HG02678 (cell line): ENCODE results near the gene SLCO4C1.

Experiments used
- ATAC-seq: cut with Tn5 transposase; IDR thresholded peaks from one replicate; pipeline ENCODE4 v1.9.1; 2021; ENCODE audit warnings: mild to moderate bottlenecking, moderate library complexity; ENCODE audit not compliant: unreplicated experiment

Gene SLCO4C1

DNA sequence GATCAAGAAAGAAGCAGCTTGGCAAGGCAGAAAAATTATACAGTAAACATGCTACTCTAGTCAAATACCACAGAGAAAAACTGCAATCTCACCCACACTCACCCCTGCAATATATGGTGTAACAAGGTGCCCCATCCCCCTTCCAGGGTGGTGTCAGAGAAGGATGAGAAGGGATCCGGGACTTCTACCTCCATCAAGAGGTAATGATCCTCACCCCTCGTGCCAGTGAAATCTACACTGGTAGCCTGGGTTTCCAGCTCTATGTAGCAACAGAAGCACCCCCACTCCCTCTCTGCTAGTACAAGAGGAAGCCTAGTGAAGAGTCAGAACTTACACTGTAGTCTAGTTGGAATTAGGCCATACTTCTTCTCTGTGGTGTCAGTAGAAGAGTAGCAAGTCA, 18.9 kb downstream of the SLCO4C1 start:
- ATAC-seq: no peak

DNA sequence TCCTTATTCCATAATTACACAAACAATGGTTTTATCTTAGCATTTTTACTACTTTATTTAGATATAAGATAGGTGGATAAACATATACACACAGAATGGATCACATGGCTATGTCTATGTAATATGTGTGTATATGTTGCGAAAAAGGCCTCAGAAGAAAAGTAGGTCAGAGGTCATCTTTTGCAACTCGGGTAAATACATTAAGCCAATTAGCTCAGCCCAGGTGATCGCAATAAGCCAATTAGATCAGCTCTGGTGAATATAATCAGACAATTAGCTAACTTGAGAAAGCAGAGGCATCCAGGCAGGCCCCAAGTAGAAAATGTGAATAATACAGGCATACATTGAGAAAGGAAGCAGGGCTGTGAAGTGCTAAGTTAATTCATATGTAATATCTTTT, 24.3 kb downstream of the SLCO4C1 start:
- no peak for ATAC-seq

DNA sequence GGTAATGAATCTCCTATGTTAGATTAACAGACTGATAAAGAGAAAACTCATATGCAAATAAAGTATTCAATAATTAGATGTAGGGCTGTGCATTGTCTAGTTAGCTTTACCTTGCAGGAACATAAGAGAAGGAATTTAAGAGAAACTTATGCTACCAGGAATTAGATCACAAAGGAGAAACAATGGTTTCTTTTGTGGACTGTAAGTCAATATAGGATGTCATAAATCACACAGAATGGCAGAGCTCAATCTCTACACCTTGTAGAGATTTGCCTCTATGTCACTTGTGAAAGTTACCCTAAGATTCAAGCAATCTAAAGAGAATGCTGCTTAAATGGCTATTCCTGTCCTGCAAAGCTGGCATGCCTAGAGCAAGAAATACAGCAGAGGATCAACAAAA, 26.0 kb downstream of the SLCO4C1 start:
- no peak for ATAC-seq

DNA sequence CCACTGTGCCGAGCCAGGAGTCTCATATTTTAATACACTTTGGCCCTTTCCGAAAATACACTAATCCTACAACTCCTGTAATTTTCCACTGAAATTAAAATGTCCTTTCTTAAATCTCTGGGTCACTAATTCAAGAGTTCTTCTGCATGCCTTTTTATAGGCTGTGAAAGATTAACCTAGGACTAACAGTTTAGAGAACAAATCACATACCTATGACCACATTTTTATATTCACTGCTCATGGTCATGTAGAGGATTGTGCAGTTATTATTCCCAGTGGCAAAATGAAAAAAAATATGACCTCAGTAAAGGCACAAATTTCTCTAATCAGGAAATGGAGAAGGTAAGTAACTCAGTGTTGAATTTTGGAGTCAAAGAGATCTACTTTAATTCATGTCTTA, 33.4 kb downstream of the SLCO4C1 start:
- ATAC-seq: no peak

DNA sequence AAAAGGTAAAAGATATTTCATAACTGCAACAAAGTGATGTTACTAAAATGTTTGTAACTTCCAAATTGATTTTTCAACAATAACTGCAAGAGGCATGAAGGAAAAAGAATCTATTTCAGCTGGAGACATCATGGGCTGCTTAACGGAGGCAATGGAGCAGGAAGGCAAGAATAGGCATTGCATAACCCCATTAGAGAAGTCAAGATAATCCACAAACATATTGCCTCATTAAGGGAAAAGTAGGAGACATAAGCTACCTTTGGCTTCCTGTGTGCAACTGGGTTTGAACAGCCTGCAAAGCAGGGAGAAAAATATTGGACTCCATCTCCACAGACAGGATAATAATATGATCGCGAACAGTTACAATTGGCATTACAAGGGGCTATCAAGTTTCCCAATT, 46.7 kb downstream of the SLCO4C1 start:
- no peak for ATAC-seq

DNA sequence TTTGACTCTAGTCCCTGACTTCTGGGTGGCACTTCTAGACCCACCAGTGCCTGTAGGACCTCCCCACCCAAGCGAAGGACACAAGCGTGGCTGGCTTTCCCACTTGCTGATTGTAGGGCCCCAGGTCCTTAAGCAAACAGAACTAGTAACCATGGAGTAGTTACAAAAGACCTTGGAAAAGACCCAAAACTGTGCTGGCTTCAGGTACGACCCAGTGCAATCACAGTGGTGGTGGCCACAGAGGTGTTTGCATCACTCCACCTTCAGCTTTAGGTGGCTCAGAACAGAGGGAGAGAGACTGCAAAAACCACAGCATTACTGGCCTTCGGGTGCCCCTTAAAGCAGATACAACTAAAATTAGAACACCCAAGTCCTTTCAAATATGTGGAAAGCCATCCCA, 52.9 kb downstream of the SLCO4C1 start:
- no peak for ATAC-seq

DNA sequence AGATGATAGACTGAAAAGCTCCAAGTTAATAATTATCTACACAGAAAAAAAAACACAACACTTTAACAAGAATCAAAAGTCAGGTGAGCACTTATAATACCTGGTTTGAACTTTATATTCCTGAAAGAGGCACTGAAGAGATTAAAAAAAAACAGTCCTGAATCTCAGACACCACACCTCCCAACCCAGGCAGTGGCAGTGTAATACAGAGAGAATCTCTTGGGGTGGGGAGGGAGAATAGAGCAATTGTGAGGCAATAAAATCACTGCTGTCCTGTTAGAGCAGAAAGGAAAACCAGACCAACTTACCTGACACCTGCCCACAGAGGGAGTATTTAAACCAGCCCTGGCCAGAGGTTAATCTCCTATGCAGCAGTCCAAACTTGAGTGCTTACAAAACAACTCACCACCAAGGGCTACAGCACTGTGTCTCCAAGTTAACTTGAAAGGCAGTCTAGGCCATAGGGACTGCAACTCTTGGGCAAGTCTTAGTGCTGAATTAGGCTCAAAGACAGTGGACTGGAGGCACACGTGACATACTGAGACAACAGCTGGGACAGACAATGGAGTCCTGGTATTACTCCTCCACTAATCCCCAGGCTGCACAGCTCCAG, 54.2 kb downstream of the SLCO4C1 start:
- ATAC-seq: no peak

DNA sequence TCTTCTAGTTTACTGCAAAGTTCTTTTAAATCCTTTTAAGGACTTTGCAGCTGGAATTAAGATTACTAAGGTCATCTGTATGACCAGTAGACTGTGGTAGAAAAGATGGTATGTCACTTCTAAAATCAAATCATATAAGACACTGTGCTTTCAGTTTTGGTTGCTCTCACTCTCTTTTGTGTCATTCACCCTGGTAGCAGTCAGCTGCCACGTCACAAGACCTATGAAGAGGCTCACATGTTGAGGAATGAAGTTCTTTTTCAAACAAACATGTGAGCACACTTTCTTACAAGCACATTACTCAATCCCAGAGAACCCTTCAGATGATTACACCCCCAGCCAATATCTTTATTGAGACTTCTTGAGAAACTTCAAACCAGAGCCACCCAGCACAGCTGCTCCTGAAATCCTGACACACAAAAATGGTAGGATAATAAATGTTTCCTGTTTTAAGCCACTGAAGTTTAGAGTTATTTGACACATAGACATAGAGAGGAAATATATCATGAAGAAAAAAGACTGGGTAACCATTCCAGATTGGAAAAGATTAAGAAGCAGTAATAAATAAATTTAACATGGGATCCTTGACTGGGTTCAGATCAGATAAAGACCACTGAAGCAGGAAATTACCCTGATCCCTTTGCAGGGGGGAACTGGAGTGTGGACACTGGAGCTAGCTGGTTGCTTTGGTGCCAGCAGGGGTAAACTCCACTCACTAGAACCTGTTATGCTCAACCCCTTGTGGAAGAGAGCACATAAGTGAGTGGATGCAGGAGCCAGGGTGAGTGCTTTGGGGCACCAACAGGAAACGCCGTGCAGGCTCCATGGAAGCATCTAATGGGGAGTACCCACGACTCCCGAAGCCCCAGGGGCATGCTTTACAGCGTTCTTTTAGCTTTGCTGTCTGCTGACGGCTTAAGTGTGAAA, 64.1 kb downstream of the SLCO4C1 start:
- ATAC-seq: peak; percentile 75

DNA sequence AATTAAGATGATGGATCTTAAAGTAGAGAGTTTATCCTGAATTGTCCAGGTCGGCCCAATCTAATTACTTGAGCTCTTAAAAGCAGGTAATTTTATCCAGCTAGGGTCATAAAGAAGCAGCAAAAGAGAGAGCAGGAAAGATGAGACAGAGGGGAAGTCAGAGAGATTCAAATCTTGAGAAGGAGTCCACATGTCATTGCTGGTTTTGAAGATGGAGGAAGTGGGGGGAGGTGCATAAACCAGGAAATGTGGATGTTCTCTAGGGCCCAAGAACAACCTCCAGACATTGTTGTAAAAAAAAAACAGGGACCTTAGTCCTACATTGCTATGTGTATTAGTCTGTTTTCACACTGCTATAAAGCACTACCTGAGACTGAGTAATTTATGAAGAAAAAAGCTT, 66.4 kb downstream of the SLCO4C1 start:
- no peak for ATAC-seq

DNA sequence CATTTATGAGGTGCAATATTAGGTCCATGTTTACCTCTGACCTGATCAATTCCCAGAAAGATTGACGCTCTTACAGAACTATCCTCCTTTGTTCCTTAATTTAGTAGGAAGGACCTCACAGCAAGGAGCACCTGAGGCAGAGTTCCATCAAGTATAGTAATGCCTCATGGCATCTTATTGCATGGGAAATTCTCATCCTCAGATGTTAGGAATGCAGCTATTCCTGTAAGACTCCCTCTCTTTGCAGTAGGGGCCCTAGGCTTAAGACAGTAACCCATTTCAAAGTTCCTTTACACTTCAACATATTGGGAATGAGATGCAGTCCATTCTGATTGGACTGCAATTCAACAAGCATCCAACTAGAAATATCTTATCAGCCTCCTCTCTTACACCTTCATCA, 69.8 kb downstream of the SLCO4C1 start:
- ATAC-seq: no peak

DNA sequence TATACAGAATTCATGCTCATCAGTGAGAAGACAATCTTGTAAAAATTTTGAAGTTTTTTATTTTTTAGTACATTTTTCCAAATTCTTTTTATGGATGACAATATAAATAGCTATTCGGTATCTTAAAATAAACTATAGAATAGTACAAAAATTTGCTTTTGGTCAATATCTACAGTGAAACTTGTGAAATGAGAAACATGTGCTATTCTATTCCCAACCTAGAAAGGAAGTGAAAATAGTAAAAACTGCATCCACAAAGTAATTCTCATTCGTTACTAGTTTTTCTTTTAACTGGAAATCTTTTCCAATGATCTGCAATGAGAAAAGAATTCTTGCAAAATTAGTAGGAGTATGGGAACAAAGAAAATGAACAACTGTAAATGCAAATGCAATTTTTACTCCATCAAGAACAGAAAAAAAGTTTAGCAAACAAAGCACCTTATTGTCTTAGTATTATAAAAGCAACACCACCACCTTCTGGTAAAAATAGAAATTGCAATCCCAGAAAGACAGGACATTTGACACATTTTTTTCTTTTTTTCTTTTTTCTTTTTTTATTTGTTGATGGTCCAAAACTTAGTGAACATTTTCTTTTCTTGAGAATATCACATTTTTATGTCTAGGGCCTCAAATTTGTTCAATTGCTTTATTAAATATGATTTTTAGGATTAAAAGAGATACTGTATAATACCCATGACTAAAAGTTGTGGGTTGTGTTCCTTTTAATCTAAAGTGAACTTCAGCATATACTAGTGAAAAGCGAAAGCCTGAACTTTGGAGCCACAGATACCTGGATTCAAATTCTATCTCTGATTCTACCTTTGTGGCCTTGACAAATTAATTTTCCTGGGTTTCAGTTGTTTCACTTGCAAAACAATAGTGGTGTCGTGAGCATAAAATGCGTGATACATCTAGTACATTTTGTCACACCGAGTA, 72.3 kb downstream of the SLCO4C1 start:
- peak; percentile 63 for ATAC-seq

DNA sequence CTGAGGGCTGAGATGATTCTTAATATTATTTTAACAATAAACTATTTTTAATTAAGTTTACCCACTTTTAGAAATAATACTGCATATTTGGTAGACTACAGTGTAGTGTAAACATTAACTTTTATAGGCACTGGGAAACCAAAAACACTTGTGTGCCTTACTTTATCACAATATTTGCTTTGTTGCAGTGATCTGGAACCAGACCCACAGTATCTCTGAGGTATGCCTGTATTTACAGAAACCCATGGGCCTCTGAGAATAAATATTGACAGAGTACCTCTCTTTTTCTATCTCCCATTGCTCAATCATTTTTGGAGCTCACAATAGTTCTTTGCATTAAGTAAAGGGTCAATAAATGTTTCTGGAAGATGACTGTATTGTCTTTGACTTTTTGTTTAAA, 73.3 kb downstream of the SLCO4C1 start:
- ATAC-seq: no peak

DNA sequence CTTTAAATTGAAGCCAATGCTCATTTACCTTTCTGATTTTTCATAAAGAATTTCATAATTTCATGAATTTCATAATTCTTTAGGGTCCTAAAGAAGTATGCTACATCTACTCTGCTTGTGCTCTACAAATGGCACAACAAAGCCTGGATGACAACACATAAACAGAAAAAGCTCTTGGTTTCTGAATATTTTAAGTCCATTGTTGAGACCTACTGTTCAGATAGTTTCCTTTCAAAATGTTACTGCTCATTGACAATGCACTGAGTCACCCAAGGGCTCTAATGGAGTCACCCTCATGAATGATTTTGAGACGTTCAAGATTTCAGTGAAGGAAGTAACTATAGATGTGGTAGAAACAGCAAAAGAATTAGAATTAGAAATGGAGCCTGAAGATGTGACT, 74.1 kb downstream of the SLCO4C1 start:
- ATAC-seq: no peak

DNA sequence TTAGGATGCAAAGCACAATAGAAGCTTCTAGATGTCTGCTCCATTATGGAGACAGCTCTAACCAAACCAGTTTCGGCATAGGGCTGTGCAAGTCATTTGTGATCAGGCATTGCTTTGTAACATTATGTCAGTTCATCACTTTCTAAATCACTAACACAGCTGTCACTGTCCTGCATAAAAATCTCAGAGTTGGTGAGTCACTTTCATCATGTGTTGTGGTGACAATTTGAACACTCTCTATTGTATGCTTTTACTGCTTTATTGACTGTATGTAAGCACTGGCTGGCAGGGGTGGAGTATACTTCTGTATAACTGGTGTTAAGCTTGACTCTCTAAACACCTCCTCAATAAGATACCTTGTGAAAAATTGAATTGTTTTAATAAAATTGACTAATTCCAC, 77.9 kb downstream of the SLCO4C1 start:
- no peak for ATAC-seq

DNA sequence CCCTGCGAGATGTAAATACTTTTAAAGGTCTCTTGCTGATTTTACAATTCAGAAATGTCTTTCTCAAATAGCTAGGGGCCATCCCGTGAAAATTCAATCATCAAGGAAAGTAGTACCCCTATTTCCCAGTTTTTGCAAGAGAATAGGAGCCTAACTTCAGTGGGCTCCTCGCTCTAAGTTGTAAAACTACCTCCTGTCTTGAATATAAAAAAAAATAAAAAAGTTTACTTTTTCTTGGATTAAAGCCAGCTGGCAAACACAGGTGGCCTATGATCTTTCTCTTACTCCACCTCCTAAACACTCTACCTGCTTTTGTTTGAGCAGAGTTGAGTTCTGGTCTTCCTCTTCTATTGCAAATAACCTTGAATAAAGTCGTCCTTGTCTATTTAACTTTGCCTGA, 79.4 kb downstream of the SLCO4C1 start:
- ATAC-seq: no peak

DNA sequence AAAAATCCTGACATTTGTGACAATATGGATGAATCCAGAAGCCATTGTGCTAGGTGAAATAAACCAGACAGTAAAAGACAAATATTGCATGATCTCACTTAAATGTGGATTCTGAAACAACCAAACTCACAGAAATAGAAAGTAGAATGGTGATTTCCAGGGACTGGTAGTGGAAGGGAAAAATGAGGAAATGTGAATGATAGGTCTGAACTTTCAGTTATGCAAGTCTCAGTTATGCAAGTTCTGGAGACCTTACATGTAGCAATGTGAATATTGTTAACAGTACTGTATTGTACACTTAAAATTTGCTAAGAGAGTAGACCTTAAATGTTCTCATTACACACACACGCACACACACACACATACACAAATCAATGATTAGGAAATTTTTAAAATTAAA, 84.9 kb downstream of the SLCO4C1 start:
- no peak for ATAC-seq

DNA sequence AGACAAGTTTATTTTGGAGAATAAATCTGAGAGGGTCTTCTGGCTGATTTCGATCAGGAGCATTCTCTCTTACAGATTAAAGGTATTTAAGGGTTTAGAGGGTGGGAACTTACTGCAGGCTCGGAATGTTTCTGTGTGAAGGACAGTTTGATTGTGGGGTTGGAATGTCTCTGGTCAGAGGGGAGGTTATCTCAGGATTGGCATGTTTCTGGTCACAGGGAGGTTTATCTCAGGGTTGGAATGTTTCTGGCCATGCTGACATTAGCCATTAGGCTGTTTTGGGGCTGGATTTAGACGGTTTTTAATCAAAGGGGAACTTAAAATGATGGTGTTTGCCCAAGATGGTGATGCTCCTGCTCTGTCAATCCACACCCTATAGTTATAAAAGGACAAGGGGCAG, 95.2 kb downstream of the SLCO4C1 start:
- ATAC-seq: no peak

DNA sequence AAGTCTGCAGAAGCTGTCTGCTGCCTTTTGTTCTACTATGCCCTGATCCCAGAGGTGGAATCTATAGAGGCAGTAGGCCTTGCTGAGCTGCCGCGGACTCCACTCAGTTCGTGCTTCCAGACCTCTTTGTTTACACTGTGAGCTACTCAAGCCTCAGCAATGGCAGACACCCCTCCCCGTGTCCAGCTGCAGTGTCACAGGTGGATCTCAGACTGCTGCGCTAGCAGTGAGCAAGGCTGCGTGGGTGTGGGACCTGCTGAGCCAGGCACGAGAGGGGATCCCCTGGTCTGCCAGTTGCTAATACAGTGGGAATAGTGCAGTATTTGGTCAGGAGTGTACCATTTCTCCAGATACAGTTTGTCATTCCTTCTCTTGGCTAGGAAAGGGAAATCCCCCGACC, 99.6 kb downstream of the SLCO4C1 start:
- ATAC-seq: no peak
